Stimulated activated CD8-positive, alpha-beta memory T cell treated with anti-CD3 and anti-CD28 coated beads, Interleukin-4, amount 100 ng/mL, for 24 hours (primary cell): ENCODE measurements around the gene U2AF2.

Source experiments
- DNase-seq: peaks from one replicate; pipeline ENCODE4 v3.0.0-alpha.2; 2020; ENCODE audit warnings: low read depth

U2AF2 gene

GRCh38 chr19:55690109-55690768, 35.4 kb downstream of the U2AF2 start:
- no peak for DNase-seq

GRCh38 chr19:55690769-55691545, 36.1 kb downstream of the U2AF2 start:
- no peak for DNase-seq

- no peak for DNase-seq
These were observed 37.0 kb downstream of the U2AF2 start for GRCh38 chr19:55691561-55692481.

GRCh38 chr19:55692681-55693081, 37.8 kb downstream of the U2AF2 start:
- no peak for DNase-seq

GRCh38 chr19:55693336-55693974, 38.6 kb downstream of the U2AF2 start:
- DNase-seq, result no peak

- DNase-seq, result no peak
These were observed 39.4 kb downstream of the U2AF2 start for GRCh38 chr19:55694241-55694655.

- no peak for DNase-seq
These were observed 40.0 kb downstream of the U2AF2 start for GRCh38 chr19:55694656-55695491.

GRCh38 chr19:55695511-55696290, 40.9 kb downstream of the U2AF2 start:
- DNase-seq, result no peak

- no peak for DNase-seq
These were observed 41.6 kb downstream of the U2AF2 start for GRCh38 chr19:55696301-55697068.

GRCh38 chr19:55697069-55697440, 42.2 kb downstream of the U2AF2 start:
- no peak for DNase-seq

- DNase-seq, result no peak
These were observed 42.9 kb downstream of the U2AF2 start for GRCh38 chr19:55697698-55698097.

GRCh38 chr19:55698256-55698655, 43.4 kb downstream of the U2AF2 start:
- DNase-seq, result no peak

GRCh38 chr19:55699221-55699620, 44.4 kb downstream of the U2AF2 start:
- no peak for DNase-seq

GRCh38 chr19:55700813-55701212, 46.0 kb downstream of the U2AF2 start:
- DNase-seq, result no peak

- DNase-seq, result no peak
These were observed 47.3 kb downstream of the U2AF2 start for GRCh38 chr19:55702131-55702627.

GRCh38 chr19:55703790-55704215, 49.0 kb downstream of the U2AF2 start:
- peak; percentile 26 for DNase-seq

- no peak for DNase-seq
These were observed 49.8 kb downstream of the U2AF2 start for GRCh38 chr19:55704494-55705245.

- DNase-seq, result no peak
These were observed 51.1 kb downstream of the U2AF2 start for GRCh38 chr19:55705972-55706371.

GRCh38 chr19:55711719-55712118, 56.9 kb downstream of the U2AF2 start:
- DNase-seq, result no peak
